SK-N-SH treated with all-trans-retinoic acid at 6 μM for 48 hours (cell line): ENCODE measurements around the gene CDK18.

Experiments
- PATZ1 ChIP-seq: fragments of 250-450 bp; sonication (Bioruptor Pico); IDR thresholded peaks from 2 replicates; pipeline ENCODE4 v1.8.0; 2020; ENCODE audit warnings: mild to moderate bottlenecking, moderate library complexity, borderline replicate concordance
- POU6F1 ChIP-seq: fragments of 250-450 bp; sonication (Bioruptor Pico); IDR thresholded peaks from 2 replicates; pipeline ENCODE4 v1.8.0; 2021; ENCODE audit warnings: low read depth, mild to moderate bottlenecking, moderate library complexity, borderline replicate concordance
- SNAI2 ChIP-seq: fragments of 250-450 bp; sonication (Bioruptor Pico); IDR thresholded peaks from 2 replicates; pipeline ENCODE4 v1.5.0; 2020; ENCODE audit warnings: mild to moderate bottlenecking, moderate library complexity
- ZC3H10 ChIP-seq: fragments of 250-450 bp; sonication (Bioruptor Pico); IDR thresholded peaks from 2 replicates; pipeline ENCODE4 v1.5.1; 2021; ENCODE audit warnings: mild to moderate bottlenecking, moderate library complexity

- TF ChIP-seq ZC3H10 (CRISPR knock-in tag) (no peak), SNAI2 (no peak), PATZ1 (no peak), POU6F1 (no peak)
Observed at GRCh38 chr1:205571747-205572146, 67.3 kb downstream of the CDK18 start.
